Gastroesophageal sphincter (tissue), 3 donors: ENCODE data around the gene EHMT1.

Experiments
- CTCF ChIP-seq, 4 experiments: fragments of 200-600 bp in 2 of 4; fragments of 450-650 bp in 2 of 4; sonication (generic) in 1 of 4; IDR thresholded peaks; one replicate each; pipeline ENCODE4 v1.5.1; 2017 to 2019; ENCODE audit warnings: antibody characterized with exemption in 4 of 4, mild to moderate bottlenecking in 2 of 4, moderate library complexity in 2 of 4
- EP300 ChIP-seq: sonication (generic); formaldehyde crosslinking; IDR thresholded peaks from one replicate; pipeline ENCODE4 v1.6.1; 2017; ENCODE audit warnings: antibody characterized with exemption, mild to moderate bottlenecking

GRCh38 chr9:137678202-137678601 is 59.4 kb downstream of the EHMT1 start:
- no peak for TF ChIP-seq CTCF (IDR thresholded peaks at IDR 0.05)
- TF ChIP-seq EP300 = no peak
